ENCODE results near the gene A1BG.
A peak's percentile ranks its signal among the peaks of the same experiment; 100 is the strongest.
"Not testable (repeated sequence)": the region's sequence is repeated elsewhere in the genome, so short reads cannot be mapped to it uniquely, and the experiment has no call there.

The A1BG gene

GRCh38 chr19:58351558-58351878 lies 1.8 kb downstream of the A1BG start:
- no peak for FAIRE-seq
- no peak for DNase-seq (ENCODE audit: insufficient read length, low spot score)
- TF ChIP-seq POU2F2 (IDR thresholded peaks at IDR 0.05; ENCODE audit: low read depth, low read length) (no peak), SPI1 (IDR thresholded peaks at IDR 0.05; ENCODE audit: low read depth, low read length) (no peak), POLR2AphosphoS5 (IDR thresholded peaks at IDR 0.05; ENCODE audit: low read depth, low read length) (no peak), POLR2A (IDR thresholded peaks at IDR 0.05; ENCODE audit: low read depth, low read length) (no peak), TAF1 (IDR thresholded peaks at IDR 0.05; ENCODE audit: low read depth, low read length) (no peak), PAX5 (IDR thresholded peaks at IDR 0.05; ENCODE audit: insufficient read depth, low read length, severe bottlenecking) (no peak)

- TF ChIP-seq POLR2AphosphoS5 (IDR thresholded peaks at IDR 0.05; ENCODE audit: low read depth, low read length), result no peak
- TF ChIP-seq TAF1 (IDR thresholded peaks at IDR 0.05; ENCODE audit: low read depth, low read length), result no peak
- no peak for TF ChIP-seq POLR2A (IDR thresholded peaks at IDR 0.05; ENCODE audit: low read depth, low read length)
- TF ChIP-seq PAX5 (IDR thresholded peaks at IDR 0.05; ENCODE audit: insufficient read depth, low read length, severe bottlenecking), result no peak
- no peak for TF ChIP-seq POU2F2 (IDR thresholded peaks at IDR 0.05; ENCODE audit: low read depth, low read length)
- TF ChIP-seq SPI1 (IDR thresholded peaks at IDR 0.05; ENCODE audit: low read depth, low read length), result no peak
- DNase-seq (ENCODE audit: insufficient read length, low spot score), result no peak
- no peak for FAIRE-seq
Observed at GRCh38 chr19:58350871-58351557, 2.3 kb downstream of the A1BG start.

DNA sequence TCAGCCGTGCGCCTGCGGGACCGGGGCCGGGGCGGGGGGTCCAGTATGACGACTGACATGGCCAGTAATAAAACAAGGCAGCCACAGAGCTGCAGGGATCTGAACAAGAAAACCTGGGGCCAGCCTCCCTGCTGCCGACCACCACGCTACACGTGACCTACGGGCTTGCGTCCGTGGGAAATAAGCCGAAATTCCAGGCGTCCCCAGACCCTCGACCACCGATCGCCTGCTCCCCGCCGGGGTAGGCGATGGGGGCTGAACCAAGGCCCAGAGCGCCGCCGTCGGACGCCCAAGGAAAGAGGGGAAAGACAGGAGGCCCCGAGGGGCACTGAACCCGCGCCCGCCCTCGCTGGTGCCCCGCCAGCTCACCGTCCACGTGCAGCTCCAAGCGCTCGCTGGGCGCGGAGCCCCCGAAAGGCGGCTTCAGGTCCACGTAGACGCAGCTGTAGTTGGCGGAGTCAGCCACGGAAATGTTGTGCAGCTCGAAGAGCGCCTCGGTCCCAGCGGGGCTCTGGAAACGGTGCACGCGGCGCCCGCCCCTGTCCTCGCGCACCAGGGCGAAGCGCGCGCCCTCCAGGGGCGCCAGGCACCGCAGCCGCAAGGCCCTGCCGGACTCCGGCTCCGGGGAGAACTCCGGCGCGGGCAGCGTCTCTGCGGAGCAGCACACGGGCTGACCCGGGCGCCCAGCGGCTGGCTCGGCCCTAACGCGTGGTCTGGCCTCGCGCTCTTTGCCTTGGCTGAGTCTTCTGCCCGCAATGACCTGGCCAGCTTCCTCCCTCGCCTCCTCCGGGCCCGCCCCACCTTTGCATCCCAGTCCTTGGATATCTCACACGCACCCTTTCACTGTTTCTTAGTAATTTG lies 3.1 kb downstream of the A1BG start:
- no peak for DNase-seq (ENCODE audit: insufficient read length, low spot score)
- FAIRE-seq, result no peak
- no peak for TF ChIP-seq SPI1 (IDR thresholded peaks at IDR 0.05; ENCODE audit: low read depth, low read length)
- TF ChIP-seq POLR2AphosphoS5 (IDR thresholded peaks at IDR 0.05; ENCODE audit: low read depth, low read length), result no peak
- TF ChIP-seq POLR2A (IDR thresholded peaks at IDR 0.05; ENCODE audit: low read depth, low read length), result no peak
- no peak for TF ChIP-seq TAF1 (IDR thresholded peaks at IDR 0.05; ENCODE audit: low read depth, low read length)
- TF ChIP-seq PAX5 (IDR thresholded peaks at IDR 0.05; ENCODE audit: insufficient read depth, low read length, severe bottlenecking), result no peak
- no peak for TF ChIP-seq POU2F2 (IDR thresholded peaks at IDR 0.05; ENCODE audit: low read depth, low read length)

DNA sequence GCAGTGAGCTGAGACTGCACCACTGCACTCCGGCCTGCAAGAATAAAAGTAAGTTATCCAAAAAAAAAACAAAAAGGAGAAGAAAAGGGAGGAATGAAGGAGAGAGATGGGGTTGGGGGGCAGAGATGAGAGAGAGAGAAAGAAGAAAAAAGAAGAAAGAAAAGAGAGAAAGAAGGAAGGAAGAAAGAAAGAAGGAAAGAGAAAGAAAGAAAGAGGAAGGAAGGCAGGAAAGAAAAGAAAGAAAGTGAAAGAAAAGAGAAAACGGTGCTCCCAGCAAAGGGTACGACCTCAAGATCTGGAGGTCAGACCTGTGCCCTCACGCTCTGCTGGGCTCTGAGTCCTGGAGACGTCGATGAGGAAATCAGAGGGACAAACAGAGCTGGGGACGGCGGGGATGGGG lies 3.7 kb downstream of the A1BG start:
- no peak for DNase-seq (ENCODE audit: insufficient read length, low spot score)
- TF ChIP-seq TAF1 (IDR thresholded peaks at IDR 0.05; ENCODE audit: low read depth, low read length) (no peak), POLR2AphosphoS5 (IDR thresholded peaks at IDR 0.05; ENCODE audit: low read depth, low read length) (no peak), POLR2A (IDR thresholded peaks at IDR 0.05; ENCODE audit: low read depth, low read length) (no peak), PAX5 (IDR thresholded peaks at IDR 0.05; ENCODE audit: insufficient read depth, low read length, severe bottlenecking) (no peak), SPI1 (IDR thresholded peaks at IDR 0.05; ENCODE audit: low read depth, low read length) (no peak), POU2F2 (IDR thresholded peaks at IDR 0.05; ENCODE audit: low read depth, low read length) (no peak)
- no peak for FAIRE-seq

- not testable (repeated sequence) for DNase-seq (ENCODE audit: insufficient read length, low spot score); FAIRE-seq
Observed at GRCh38 chr19:58348080-58348479, 5.2 kb downstream of the A1BG start.

DNA sequence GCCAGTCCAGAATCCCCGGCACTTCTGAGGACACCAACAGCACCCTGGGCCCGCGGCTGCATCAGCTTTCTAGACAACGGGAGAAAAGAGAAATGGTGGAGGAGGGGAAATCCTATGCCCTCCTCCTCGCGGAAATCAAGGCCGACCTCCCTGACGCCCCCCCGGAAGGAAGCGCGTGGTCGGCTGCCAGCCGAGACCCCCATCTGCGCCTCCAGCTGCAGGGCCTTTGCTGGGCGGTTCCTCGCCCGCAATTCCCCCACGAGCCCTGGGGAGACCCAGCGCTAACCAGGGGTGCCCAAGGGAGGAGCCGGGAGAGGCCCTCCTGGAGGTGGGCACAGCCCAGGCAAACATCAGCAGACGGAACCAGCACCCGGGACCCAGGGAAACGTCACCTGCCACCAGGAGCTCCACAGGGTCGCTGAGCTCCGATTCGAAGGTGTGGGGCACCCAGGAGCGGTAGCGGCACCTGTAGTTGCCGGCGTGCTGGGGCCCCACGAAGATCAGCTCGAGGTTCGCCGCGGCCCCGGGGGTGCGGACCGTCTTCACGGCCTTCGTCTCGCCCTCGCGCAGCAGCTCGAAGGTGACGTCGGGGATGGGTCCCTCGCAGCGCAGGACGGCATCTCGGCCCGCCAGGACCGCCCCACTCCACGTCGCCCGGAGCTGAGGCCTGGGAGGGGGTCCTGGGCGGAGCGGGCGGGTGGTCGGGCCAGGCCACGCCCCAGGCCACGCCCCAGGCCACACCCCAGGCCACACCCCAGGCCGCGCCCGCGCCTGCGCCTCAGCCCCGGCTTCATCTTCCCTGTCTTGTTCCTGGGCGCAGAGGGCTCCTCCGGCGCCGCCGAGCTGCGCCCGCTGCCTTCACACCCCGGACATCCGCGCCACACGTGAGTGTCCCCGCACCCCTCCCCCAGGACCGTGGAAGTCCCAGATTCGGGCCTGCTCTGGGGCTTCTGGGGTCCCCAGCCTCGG lies 6.0 kb downstream of the A1BG start:
- DNase-seq (ENCODE audit: insufficient read length, low spot score) (peak; percentile 66), FAIRE-seq (no peak)

DNA sequence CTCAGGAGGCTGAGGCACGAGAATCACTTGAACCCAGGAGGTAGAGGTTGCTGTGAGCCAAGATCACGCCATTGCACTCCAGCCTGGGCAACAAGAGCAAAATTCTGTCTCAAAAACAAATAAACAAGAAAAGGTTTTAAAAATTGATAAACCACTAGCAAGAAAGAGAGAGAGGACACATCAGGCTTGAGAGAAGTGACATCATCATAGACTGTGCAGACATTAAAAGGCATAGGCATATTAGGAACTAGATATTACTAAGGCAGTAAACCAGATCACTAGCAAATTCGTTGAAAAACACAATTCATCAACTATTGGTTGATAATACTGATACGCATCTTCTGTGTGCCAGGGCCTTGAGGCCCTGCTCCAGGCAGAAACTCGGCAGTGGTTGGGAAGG lies 7.7 kb downstream of the A1BG start:
- FAIRE-seq (no peak), DNase-seq (ENCODE audit: insufficient read length, low spot score) (no peak)

More for the DNA sequence above, 6.0 kb downstream of the A1BG start:
- TF ChIP-seq POLR2A (IDR thresholded peaks at IDR 0.05; ENCODE audit: low read depth, low read length) (no peak), PAX5 (IDR thresholded peaks at IDR 0.05; ENCODE audit: insufficient read depth, low read length, severe bottlenecking) (no peak), SPI1 (IDR thresholded peaks at IDR 0.05; ENCODE audit: low read depth, low read length) (no peak), POU2F2 (IDR thresholded peaks at IDR 0.05; ENCODE audit: low read depth, low read length) (no peak), TAF1 (IDR thresholded peaks at IDR 0.05; ENCODE audit: low read depth, low read length) (no peak), POLR2AphosphoS5 (IDR thresholded peaks at IDR 0.05; ENCODE audit: low read depth, low read length) (no peak)

GRCh38 chr19:58338825-58339558 lies 14.3 kb downstream of the A1BG start:
- FAIRE-seq (no peak), DNase-seq (ENCODE audit: insufficient read length, low spot score) (no peak)
- TF ChIP-seq PAX5 (IDR thresholded peaks at IDR 0.05; ENCODE audit: insufficient read depth, low read length, severe bottlenecking) (no peak), POU2F2 (IDR thresholded peaks at IDR 0.05; ENCODE audit: low read depth, low read length) (no peak), POLR2A (IDR thresholded peaks at IDR 0.05; ENCODE audit: low read depth, low read length) (no peak), SPI1 (IDR thresholded peaks at IDR 0.05; ENCODE audit: low read depth, low read length) (no peak), TAF1 (IDR thresholded peaks at IDR 0.05; ENCODE audit: low read depth, low read length) (no peak), POLR2AphosphoS5 (IDR thresholded peaks at IDR 0.05; ENCODE audit: low read depth, low read length) (no peak)

More for the DNA sequence above, 7.7 kb downstream of the A1BG start:
- TF ChIP-seq POLR2AphosphoS5 (IDR thresholded peaks at IDR 0.05; ENCODE audit: low read depth, low read length) (no peak), POLR2A (IDR thresholded peaks at IDR 0.05; ENCODE audit: low read depth, low read length) (no peak), SPI1 (IDR thresholded peaks at IDR 0.05; ENCODE audit: low read depth, low read length) (no peak), POU2F2 (IDR thresholded peaks at IDR 0.05; ENCODE audit: low read depth, low read length) (no peak), TAF1 (IDR thresholded peaks at IDR 0.05; ENCODE audit: low read depth, low read length) (no peak), PAX5 (IDR thresholded peaks at IDR 0.05; ENCODE audit: insufficient read depth, low read length, severe bottlenecking) (no peak)
